HUDEP-2 (cell line): ENCODE data around the gene PTGES3.
"Not testable (repeated sequence)": the region's sequence is repeated elsewhere in the genome, so short reads cannot be mapped to it uniquely, and the experiment has no call there.

Source experiments
- DNase-seq, 76 experiments: peaks; one replicate each; lab custom pipeline; 2025; ENCODE audit not compliant: unreplicated experiment in 76 of 76; lab: John Stamatoyannopoulos, UW

Gene PTGES3, protein sequence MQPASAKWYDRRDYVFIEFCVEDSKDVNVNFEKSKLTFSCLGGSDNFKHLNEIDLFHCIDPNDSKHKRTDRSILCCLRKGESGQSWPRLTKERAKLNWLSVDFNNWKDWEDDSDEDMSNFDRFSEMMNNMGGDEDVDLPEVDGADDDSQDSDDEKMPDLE

GRCh38 chr12:56688129-56688845 is at the start of gene PTGES3:
PTGES3 (minus strand) TSS chr12:56688284; CDS start chr12:56687999, 285 bp downstream.
- peak in 75 of 76 experiments; percentile 56 to 99 (median 97) for DNase-seq

DNA sequence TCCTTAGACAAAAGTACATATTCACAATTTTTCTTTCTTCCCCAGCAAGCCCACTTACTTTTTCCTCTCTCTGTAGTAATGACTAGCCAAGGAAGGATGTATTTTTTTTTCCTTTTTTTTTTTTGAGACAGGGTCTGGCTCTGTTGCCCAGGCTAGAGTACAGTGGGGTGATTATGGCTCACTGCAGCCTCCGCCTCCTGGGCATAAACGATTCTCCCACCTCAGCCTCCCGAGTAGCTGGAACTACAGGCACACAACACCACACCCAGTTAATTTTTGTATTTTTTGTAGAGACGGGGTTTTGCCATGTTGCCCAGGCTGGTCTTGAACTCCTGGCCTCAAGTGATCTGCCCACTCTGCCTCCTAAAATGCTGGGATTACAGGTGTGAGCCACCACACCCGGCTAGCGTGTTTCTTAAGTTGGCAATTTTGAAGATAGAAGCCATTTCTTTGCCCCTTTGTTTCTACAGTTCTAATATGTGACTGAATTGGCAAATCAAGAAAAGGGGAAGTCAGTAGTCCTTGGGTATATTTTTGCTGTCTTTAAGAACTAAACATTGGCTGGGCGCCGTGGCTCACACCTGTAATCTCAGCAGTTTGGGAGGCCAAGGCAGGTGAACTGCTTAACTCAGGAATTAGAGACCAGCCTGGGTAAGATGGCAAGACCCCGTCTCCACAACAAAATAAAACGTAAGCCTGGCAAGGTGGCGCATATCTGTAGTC is 40.2 kb upstream of the PTGES3 start:
- no peak for DNase-seq

DNA sequence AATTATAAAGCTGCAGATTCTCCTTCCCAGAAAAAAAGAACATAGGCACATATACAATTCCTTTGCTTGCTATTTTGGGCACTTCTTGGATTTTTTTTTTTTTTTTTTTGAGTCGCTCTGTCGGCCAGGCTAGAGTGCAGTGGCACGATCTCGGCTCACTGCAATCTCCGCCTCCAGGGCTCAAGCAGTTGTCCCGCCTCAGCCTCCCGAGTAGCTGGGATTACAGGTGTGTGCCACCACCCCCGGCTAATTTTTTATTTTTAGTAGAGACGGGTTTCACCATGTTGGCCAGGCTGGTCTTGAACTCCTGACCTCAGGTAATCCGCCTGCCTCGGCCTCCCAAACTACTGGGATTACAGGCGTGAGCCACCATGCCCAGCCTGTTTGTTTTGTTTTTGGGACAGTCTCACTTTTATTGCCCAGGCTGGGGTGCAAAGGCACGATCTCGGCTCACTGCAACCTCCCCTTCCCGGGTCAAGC is 38.2 kb upstream of the PTGES3 start:
- DNase-seq: not testable (repeated sequence)

- DNase-seq: no peak
These were observed 37.6 kb upstream of the PTGES3 start for GRCh38 chr12:56725723-56726102.

DNA sequence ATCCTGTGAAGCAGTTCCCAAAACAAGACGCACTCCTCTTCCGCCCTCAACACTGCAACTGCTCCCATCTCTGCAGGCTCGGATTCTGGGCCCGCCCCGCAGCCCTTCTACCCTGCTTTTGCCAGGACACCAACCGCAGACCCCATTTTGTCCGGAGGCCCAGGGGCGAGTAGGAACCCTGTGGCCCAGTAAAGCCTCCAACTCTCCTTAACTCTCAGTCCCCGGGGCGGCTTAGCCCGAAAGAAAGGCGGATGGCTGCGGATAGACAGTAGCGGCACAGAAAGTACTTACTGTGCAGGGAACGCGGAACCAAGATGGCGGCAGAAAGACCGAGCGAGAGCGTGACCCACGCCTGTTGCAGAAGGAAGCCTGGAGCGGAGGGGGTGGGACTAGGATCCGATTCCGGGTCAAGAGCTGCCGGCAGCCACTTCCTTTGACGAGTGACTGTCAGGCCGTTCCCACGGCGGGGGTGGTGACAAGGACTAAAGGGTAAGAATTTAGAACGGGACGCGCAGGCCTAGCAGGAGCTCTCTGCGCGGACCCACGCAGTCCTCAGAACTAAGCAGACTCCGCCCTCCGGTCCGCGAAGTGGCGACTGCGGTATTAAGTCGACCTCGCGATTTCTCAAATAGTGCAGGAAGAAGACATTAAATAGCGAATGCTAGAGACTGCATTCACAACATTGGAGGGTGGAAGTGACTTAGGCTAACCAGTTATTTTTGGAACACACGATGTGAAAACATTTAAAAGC is 37.1 kb upstream of the PTGES3 start, which contains the start of gene NACA:
Gene NACA, minus strand, starts transcription at position 328 of the 751 bp plus-strand sequence. CDS start 778 bp downstream, outside the sequence.
- peak; percentile 70 to 98 (median 95) for DNase-seq

DNA sequence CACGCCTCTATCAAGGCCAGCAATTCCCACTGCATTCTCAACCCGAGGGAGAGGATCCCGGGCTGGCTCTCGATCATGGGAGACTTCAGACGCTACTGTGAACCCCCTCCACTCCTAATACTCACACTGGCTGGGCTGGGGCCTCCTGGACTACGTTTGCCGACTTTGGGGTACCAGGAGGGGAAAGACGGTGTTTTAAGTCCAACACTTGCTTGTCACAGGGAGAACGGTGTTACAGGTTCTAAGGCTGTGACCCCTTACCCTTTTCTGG is 36.6 kb upstream of the PTGES3 start:
- DNase-seq: peak in 2 of 76 experiments; percentile 59 to 68

GRCh38 chr12:56723889-56724700 is 36.0 kb upstream of the PTGES3 start:
- DNase-seq: peak in 70 of 76 experiments; percentile 11 to 82 (median 54)

GRCh38 chr12:56723352-56723751 is 35.3 kb upstream of the PTGES3 start:
- DNase-seq: no peak

DNA sequence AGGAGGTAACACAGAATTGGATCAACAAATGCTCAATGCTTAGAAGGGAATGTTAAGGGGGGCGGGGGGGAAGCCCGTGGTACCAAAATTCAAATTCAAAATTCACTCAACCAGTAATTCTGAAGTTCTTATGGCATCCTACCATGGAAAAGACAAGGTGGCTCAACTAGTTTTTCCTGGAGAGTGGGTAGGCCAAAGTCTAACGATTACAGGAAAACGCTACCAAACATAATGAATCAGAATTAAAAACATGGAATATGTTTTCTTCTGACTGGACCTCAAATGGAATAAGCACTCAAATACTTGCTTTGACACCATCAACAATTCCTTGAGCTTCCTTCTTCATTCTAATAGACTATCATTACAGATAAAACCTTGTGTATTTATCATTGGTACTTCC is 34.7 kb upstream of the PTGES3 start:
- DNase-seq: no peak

DNA sequence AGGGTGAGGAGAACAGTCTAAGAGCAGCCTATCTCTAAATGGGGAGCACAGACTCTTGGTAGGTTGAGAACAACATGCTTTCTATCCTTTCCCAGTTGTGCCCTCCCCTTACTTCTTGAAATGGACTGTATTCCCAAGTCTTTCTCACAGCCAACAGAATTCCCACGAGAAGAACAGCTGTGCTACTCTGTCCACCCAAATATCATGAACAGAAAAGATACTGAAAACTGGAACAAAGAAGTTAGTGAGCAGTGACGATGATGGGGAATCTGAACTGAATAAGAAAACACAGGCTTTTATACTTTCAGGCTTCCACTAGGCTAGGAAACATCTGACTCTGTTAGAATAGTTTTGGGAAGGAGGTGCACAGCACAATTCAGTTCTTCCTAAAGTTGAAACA is 33.6 kb upstream of the PTGES3 start:
- DNase-seq: no peak

DNA sequence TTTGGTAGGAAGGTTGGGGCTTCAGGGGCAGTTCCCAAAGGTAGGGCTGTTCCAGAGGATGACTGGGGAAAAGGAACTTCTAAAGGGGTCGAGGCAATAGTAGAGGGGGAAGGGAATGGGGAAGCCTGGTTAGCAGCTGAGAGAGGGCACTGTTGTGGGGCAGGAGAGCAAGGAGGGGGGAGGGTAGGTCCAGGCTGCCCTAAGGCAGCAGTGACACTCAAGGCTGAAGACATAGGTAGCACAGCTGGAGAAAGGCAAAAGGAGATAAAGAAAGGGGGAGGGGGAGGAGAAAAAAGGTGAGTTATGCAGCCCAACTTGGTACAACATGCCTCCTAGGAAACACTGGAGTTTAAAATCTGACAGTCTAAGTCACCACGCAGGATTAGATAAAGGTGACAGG is 33.1 kb upstream of the PTGES3 start:
- peak in 4 of 76 experiments; percentile 7 to 22 (median 11) for DNase-seq

DNA sequence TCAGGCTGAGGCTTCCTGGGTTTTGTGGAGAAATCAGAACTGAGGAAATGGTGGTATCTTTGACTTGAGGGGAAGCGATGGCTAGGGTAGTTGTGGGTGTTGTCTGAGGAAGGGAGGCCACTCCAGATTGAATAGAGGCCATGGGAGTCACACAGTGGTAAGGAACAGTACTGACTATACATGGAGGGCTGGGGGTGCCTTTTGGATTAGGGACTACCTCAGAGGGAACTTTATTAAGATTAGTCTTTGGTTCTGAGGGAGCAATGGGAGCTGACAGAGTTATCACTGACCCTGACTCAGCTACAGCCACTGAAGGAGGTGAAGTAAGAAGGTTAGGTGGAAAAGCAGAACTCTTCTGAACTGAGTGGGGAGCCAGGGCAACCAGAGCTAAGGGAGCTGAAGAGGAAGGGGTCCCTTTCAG is 32.7 kb upstream of the PTGES3 start:
- DNase-seq: no peak

DNA sequence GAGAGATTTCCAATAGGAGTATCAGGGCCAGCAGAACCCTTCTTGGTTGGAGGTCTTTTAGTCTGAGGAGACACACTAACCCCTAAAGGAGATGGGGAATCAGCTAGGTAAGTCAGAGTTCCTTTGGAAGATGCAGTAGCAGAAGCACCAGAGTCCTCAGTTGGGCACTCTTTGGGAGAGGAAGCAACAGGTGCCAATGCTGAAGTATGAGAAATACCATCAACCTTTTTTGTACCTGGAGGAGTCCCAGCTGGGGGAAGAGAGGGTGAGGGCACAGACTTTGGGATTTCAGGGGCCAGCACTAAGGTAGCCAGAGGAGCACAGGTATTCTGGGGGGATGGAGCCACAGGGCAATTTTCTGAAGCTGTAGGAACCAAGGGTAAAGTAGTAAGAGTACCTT is 31.0 kb upstream of the PTGES3 start:
- no peak for DNase-seq

GRCh38 chr12:56718636-56719035 is 30.6 kb upstream of the PTGES3 start:
- DNase-seq: no peak

DNA sequence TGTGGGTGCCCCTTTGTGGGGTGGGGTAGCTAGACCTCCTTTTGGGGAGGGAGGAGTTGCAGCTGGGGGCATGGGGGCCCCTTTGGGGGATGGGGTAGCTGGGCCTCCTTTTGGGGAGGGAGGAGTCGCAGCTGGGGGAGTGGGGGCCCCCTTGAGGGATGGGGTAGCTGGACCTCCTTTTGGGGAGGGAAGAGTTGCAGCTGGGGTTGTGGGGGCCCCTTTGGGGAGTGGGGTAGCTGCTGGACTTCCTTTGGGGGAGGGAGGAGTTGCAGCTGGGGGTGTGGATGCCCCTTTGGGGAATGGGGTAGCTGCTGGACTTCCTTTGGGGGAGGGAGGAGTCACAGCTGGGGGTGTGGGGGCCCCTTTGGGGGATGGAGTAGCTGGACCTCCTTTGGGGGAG is 30.1 kb upstream of the PTGES3 start:
- no peak for DNase-seq

GRCh38 chr12:56716933-56717880 is 29.1 kb upstream of the PTGES3 start:
- DNase-seq: no peak

GRCh38 chr12:56716458-56716857 is 28.4 kb upstream of the PTGES3 start:
- no peak for DNase-seq

- DNase-seq: no peak
These were observed 27.7 kb upstream of the PTGES3 start for GRCh38 chr12:56715798-56716197.

DNA sequence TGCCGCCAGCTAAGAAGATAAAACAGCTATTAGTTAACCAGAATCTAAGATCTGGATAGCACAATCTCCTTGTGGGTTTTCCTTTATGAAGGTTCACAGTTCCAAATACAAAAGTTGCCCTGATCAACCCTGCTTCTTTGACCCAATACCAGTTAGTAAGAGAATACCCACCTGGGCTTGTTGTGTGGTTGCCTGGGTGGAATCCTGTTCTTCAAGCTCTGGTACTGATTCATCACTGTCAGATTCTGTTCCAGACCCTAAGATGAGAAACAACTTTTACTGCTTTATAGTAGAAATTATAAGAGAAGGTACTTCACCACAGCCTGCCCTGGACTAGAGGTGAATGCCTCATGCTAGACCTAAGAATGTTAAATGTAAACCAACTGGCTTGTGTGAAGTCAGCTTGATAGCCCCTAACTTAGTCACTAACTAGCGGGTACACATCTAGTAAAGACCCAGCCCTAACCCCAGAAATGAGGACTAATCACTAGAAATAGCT is 26.4 kb upstream of the PTGES3 start:
- no peak for DNase-seq
